ENCODE data around the gene MRGPRD.
"Not testable (repeated sequence)": the region's sequence is repeated elsewhere in the genome, so short reads cannot be mapped to it uniquely, and the experiment has no call there.

Gene MRGPRD

DNA sequence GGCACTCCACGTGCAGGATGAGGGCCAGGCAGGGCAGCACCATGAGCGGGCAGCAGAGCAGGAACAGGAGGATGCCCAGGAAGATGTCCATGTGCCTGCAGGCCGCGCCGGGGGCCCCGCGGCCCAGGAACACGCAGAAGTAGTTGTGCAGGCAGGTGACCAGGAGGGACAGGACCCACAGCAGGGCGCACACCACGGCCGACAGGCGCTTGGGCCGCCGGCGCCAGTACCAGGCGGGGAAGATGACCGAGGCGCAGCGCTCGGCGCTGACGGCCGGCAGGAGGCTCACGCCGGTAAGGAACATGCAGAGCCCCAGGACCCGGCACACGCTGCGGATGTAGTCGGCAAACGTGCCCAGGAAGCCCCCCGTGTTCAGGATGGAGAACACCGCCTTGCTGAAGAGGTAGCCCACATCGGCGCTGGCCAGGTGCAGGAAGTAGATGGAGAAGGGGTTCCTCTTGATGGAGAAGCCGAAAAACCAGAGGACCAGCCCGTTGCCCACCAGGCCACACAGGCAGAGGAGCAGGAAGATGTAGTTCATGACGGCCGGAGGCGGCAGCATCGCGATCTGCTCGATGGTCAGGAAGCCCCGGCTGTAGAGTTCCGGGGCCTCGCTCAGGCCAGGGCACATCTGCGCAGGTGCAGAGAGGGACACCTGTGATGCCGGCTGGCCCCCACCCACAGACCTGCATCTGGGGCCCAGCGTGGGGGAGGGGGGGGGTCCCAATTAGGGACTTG is 25.0 kb upstream of the MRGPRD start:
- no peak for DNase-seq

DNA sequence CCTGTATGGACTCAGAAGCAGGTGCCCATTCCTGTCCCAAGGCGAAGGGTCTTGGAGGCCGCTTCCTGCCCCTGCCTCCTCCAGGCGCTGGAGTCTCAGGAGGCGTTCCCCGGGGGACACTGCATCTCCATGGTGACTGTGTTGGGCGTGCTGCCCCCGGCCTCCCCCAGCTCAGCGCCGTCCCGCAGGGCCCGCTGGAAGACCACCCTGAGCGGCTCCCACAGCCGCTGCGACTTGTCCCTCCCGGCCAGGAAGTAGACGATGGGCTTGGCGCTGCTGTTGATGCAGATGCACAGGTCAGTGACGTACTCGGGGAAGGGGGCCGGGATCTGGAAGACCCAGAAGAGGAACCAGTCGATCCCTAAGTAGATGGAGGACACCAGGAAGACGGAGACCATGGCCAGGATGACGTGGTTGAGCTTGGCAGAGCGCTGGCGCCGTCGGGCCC is 24.4 kb upstream of the MRGPRD start:
- DNase-seq, result no peak

DNA sequence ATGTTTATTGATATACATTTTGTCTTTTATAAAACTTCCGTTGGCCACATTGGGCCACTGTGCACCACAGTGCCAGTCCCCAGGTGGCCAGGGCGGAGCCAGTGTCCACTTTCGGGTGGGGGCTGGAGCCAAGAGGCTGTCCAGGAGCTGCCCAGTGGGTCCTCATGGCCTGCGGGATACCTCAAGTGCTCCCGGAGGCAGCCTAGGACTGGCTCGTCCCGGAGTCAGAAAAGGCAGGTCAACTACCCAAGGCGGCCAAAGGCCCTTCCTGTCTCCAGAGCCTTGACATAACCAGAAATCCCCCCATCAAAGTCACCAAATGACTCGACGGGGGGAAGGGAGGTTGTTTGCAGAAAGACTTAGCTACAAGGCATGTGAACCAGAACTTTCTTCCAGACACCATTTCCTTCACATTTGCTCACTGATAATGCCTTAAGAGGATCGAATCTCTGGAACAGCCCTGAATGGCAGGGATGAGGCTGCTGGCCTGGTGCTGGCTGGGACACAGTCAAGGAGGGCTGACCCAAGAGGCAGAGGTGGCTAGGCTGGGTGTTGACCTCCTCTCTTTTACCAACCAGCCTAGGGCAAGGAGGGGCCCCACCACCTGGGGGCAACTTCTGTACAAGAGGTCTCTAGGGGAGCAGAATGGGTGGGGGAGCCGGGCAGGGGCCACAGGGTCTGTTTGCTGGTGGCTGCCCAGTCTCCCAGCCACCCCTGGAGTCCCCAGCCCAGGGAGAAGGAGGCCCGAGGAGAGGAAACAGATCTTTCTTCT is 23.8 kb upstream of the MRGPRD start:
- DNase-seq, result no peak

DNA sequence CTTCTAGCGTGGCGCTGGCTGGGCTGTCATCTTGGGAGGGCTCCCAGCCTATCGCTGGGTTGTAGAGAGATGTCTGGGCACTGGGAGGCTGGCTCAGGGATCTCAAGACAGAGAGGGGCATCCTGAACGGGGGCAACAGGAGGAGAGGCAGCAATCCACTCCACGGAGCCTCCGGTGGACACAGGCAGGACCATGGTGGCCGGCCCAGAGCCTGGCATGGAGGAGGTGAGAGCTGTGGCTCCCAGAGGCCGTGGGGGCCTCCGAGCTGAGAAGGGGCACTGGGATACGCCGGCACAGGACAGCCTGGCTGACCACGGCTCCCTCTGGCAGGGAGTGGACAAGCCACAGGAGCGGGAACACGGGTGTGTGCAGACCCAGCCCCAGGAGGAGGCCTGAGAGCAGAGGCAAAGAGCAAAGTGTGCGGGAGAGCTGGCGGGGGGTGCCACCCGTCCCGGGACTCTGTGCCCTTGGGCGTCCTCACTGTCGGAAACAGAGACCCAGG is 23.1 kb upstream of the MRGPRD start:
- no peak for DNase-seq

DNA sequence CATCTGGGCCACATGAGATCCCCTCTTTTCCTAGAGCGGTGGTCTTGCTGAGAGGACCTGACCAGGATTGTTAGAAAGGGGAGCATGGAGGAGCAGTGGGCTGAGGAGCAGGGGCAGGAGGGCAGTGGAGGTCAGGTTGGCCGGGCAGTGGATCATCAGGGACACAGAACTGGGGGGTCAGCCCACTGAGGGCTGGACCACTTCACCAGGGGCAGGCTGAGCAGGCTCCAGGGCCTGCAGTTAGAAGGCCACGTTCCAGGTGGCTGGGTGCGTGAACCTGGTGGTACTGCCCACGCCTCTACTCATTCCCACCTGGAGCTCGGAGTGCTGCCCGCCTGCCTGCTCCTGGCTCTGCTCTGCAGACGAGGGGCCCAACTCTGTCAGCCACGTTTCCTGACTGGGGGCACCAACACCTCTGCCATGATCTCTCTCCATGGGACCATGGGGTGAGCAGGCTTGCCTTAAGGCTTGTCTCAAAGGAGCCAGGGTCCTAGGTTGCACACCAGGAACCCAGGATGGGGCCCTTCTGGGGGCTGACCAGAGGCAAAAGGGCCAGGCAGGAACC is 22.6 kb upstream of the MRGPRD start:
- no peak for DNase-seq

DNA sequence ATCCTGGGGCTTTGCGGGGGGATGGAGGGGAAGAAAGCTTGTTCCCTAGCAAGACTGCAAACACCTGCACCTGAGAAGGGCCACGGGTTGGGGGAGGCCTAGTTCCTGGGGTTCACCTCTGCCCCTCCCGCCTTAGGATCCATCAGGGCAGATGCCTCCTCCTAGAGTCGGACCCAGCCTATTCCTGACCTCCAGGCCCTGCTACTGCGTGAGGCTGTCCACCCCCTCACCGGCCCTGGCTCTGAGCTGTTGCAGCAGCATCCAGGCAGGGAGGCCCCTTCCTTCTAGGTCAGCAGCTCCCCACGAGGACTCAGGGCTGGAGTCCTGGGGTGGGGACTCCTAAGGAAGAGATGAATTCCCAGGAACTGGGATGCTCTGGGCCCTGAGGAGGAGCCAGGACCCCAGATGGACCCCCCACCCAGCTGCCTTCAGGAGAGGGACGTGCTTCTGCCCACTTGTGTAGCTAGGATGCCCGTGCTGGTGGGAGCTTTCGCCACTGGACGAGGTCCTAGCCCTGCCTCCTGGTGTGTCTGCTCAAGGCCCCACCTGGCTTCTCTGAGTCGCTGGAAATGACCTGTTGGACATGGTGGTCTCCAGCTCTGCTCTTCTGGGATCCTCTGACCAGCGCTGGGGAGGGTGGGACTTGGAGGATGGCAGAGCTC is 21.9 kb upstream of the MRGPRD start:
- DNase-seq, result no peak

DNA sequence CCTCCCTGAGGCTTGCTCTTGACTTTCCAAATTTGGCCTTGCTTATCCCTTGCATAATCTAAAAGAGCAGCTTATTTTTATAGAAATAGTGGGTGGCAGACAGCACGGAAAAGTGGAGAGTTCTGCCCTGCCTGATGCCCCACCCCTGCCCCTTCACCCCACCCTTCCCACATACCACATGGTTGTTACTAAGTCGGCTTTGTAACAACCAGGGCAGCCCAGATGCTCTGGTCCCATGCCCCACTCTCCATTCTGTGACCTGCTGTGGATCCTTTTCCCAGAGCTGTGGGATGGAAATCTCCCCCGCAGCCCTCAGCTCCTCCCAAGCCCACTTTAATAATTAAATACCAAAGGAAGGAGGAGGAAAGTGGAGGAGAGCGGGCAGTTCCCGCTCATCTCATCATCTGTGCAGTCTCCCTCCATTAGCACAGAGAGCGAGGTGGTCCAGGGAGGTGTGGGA is 21.4 kb upstream of the MRGPRD start:
- no peak for DNase-seq

DNA sequence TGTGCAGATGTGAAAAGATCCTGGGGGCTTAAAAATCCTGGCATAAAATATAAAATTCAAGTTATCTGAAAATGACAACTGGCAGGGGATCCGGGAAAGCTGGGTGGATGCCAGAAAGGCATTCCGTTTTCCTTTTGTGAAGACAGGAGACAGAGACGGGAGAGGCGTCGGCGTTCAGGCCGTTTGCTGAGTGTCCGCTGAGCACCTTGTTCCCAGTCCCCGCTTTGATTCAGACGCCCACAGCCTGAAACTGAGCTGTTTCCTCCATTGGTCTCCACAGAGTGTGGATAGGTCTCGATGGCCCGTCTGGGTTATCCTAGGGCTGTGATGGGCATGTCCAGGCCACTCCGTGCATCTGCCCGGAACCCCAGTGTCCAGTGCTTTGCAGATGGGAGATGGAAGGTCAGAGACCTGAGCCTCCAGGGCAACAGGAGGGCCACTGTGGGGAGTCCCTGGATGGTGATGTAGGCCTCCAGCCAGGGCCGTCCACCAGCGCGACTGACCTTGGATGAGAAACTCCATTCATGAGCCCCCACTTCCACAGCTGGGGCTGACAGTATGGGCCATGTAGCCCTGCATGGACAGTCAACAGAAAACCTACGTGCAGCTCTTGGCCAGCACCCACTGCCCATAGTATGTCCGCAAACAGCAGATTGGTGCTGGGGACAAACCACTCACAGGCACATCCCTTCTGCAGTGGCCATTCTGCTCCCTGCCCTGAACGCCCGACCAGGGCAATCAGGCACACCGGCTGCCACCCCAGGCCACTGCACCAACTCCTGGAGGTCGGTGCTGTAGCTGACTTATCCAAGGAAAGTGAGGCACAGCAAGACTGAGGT is 20.7 kb upstream of the MRGPRD start:
- DNase-seq, result no peak

DNA sequence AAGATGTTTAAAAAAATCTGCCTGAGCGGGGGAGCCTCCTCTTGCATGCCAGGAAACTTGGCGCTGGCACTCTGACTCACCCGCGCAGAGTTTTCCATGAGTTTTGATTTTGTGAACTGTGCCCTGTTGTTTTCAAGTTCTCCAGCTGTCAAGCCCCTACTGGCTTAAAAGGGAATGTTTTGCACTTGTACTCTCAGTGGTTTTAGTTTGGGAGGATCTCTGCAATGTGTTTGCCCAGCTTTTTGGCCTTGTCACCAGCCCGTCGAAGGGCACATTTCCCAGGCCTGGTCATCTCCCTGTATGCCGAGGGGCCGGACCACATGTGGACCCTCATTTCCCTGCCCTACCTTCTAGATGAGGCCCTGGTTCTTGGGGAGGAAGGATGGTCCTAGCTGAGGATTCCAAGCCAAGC is 20.1 kb upstream of the MRGPRD start:
- DNase-seq, result no peak

DNA sequence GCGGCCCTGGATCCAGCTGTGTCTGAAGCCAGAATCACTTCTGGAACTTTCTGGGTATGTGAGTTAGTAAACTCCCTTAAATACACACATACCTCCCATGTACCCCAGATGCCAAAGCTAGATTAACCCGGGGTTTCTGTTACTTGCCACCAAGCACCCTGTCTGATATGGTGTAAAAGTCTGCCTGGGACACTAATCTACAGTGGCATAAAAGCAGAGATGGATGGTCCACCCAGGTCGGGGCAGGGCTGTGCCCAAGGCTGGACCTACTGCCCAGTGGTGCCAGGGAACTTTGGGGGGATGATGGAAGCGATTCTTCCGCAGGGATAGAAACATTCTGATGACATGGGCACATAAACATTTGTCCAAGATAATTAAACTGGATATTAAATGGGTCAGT is 19.6 kb upstream of the MRGPRD start:
- DNase-seq, result no peak

DNA sequence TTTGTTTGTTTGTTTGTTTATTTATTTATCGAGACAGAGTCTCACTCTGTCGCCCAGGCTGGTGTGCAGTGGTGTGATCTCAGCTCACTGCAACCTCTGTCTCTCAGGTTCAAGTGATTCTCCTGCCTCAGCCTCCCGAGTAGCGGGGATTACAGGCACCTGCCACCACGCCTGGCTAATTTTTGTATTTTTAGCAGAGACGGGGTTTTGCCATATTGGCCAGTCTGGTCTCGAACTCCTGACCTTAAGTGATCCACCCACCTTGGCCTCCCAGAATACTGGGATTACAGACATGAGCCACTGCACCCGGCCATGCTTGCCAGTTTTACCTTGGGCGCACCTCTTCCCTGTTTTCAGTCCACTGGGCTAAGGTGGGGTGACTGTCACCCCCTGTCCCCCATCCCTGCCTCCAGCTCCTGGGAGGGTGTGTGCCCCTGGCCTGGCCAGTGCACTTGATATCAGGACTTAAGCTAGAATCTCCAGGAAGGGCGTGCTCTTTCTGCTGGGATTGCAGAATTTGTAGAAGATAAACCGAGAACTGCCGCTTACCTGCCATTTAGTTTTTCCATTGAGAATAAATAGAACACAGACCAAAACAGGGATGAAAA is 19.1 kb upstream of the MRGPRD start:
- not testable (repeated sequence) for DNase-seq

DNA sequence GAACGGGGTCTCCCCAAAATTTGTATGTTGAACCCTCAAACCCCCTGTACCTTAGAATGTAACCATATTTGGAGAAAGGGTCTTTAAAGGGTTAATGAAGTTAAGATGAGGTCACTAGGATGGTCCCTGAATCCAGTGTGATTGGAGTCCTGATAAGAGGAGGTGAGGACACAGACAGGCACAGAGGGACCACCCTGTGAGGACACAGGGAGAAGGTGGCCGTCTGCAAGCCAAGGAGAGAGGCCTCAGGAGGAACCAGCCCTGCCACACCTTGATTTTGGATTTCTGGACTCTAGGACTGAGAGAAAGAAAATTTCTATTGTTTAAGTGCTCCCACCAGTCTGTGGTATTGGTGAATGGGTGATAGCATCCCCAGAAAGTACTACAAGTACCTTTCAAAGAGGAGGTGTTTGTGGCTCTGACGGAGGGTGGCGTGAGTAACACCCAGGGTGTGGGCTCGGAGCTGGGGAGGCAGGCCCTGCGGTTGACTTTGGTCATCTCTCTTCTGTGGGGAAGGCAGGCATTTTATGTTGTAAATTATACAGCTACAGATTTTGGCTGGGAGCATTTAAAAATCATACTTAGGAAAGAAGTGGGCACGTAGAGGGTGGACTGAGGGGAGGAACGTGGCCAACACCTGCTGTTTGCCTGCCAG is 18.4 kb upstream of the MRGPRD start:
- no peak for DNase-seq

DNA sequence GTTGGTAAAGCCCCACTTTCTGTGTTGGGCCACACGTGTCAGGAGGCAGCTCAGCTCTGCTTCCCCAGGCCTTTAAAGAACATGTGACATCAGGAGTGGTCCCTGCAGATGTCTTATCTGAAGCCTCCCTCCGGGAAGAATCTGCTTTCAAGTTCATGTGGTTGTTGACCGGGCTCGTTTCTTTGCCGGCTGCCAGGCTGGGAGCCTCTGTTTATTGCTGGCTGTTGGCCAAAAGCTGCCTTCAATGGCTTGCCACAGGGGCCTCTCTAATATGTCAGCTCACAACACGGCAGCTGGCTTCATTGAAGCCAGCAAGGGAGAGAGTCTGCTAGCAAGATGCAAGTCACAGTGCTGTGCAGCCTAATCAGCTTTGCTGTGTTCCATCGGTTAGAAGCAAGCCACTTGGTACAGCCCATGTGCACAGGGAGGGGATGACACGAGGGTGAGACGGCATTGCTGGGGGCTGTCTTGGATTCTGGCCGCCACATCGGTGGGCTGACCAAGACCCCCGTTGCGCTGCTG is 17.7 kb upstream of the MRGPRD start:
- no peak for DNase-seq

DNA sequence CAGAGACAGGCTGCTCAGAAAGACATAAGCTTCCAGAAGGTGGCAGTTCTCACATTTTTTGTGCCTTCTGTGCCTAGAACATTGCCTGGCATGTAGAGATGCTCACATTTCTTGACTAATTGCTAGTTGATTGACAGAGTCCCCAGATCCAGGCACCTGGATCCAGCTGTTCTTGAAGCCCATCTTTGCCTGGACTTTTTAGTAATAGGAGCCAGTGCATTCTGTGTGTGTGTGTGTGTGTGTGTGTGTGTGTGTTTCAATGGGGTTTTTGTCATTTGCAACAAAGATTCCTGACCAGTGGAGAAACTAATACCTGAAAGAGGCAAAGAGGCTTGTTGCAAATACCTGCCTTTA is 17.2 kb upstream of the MRGPRD start:
- DNase-seq, result no peak

DNA sequence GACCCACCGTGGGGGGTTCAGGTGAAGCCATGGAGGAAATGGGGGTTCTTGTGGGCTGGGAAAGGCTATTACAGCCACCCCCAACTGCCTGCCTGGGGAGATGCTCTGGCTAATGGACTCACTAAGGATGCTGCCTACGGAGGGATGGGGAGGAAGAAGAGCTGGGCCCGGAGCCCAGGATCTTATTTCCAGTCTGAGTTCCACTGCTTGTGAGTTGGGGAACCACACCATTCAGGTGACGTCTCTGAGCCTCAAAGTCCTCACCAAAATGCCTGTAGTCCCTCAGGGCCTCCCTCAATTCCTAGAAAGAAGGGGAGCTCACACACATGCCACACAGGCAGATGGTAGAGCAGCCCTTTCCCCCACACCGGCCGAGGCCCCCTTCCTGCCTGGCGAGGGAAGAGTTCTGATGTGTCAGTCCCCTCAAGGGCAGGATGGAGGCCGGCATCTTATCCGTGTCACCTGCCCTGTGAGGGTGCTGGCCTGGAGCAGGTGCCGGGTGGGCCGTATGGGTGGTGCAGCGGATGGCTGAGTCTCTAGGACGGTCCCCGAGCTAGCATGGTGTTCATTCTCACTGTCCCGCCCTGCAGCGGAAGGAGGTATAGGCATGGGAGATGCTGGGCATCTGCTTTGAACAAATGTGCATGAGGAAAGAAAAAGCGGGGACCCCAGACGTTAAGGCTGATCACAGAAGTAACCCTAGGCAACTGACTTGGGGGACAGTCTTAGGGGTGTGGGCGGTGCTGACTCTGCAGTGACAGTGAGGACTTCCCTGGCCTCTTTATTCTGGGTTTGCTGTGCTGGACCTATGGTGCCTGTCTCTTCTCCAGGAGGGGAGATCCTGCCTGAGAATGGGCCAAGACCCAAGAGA is 16.6 kb upstream of the MRGPRD start:
- no peak for DNase-seq

DNA sequence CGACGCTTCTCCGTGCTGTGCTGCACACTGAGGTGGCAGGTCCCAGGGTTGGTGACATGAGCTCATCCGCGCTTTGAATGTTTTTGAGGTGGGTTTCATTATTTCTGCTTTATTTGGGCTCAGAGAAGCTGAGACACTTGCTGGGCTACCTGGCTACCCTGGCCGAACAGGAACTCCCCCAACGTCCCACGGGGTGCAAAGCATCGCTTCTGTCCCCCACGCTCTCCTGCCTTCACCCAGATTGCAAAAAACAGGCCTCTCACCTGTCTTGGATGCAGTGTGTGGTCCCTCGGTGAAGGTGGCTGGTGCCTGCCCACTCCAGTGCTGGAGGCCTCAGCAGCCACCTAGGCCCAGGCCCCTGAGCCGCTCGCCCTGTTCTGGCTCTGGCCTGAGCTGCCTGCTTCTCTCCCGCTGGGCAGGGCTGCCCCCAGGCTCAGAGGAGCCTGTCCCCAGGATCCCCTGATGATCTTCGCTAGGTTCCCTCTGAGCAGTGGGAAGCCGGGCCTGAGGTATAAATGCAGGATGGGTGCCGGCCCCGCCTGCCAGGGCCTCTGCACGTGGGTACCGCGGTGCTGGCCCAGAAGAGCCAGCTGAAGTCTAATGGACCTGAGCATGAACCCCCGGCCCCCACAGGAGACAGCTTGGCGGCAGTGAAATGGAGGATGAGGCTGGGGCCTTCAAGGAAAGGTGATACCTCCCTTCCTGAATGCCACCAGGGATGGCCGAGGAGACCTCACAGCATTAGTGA is 15.8 kb upstream of the MRGPRD start:
- DNase-seq, result no peak

DNA sequence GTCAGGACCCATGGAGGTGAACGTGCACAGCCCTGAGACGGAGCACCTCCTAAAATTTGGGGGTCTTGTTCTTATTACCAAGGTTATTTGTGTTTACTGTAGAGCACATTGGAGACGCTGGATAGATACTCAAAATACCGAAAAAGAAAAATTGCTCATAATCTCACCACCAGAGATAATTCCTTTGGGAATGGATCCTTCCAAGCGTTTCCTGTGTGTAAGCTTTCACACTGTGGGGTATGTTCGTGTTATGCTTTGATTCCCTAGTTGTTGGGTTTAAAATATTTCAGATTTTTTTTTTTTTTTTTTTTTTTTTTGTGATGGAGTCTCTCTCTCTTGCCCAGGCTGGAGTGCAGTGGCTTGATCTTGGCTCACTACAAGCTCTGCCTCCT is 14.1 kb upstream of the MRGPRD start:
- DNase-seq, result no peak

DNA sequence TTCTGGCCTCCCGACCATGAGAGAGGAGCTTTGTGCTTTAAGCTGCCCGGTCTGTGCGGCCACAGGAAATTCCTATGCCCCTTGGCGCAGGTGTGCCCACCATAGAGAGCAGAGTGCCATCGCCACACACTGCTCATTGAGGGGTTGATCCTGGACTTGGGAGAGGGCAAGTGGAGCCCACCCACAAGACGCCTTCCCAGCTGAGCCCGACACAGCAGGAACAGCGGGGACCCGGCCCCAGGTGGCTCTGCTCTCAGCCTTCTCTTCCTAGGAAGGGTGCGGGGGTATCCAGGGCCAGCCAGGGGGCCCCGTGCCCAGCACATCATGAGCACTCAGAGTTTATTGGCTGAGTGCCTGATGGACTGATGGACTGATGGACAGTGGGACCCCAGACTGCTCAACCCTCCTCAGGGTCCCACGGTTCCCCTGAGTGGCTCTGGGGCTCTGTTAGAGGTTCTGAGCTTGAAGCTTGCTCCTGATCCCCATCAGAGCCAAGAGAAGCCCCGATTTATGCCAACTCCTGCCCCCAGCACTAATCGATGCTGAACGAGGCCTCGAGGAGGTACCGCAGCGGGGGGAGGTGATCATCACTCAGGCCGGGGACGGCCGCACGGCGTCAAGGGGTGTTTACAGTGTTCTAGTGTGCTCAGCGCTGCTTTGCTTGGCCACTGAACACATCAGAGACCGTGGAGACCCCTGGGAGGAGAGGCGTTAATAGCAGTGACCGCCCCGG is 13.5 kb upstream of the MRGPRD start:
- no peak for DNase-seq

DNA sequence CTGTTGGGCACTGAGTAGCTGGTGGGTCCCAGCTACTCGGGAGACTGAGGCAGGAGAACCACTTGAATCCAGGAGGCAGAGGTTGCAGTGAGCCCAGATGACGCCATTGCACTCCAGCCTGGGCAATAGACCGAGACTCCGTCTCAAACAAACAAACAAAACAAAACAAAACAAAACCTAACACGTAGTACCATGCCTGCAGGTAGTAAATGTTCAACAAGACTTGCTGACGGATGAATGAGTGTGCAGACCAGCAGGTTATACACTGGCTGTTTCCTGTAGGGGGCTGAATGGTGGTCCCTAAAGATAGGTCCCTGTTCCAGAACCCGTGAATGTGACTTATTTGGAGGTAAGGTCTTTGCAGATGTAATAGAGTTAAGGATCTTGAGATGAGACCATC is 12.8 kb upstream of the MRGPRD start:
- DNase-seq, result no peak

Measured in T-helper 9 cell (primary cell).